Dendritic cell treated with granulocyte-macrophage colony-stimulating factor and Interleukin-4, amounts not matched to agents 40 ng/mL and 50 ng/mL, for 4 days (primary cell): ENCODE data around the gene HAPLN3.

Experiments
- H3K27ac Mint-ChIP-seq: one replicate; pipeline ENCODE4 v1.8.0; 2022; ENCODE audit warnings: mild to moderate bottlenecking, mixed read lengths
- H3K27me3 Mint-ChIP-seq: one replicate; pipeline ENCODE4 v1.8.0; 2022; ENCODE audit warnings: mild to moderate bottlenecking, mixed read lengths
- H3K36me3 Mint-ChIP-seq: one replicate; pipeline ENCODE4 v1.8.0; 2022; ENCODE audit warnings: low read depth, mixed read lengths
- H3K4me1 Mint-ChIP-seq: one replicate; pipeline ENCODE4 v1.8.0; 2022; ENCODE audit warnings: low read depth, mixed read lengths
- H3K4me3 Mint-ChIP-seq: one replicate; pipeline ENCODE4 v1.8.0; 2022; ENCODE audit warnings: mild to moderate bottlenecking, moderate library complexity, mixed read lengths
- H3K9me3 Mint-ChIP-seq: one replicate; pipeline ENCODE4 v1.8.0; 2022; ENCODE audit warnings: mixed read lengths
- intact Hi-C: fragments of 100-400 bp; cut with micrococcal nuclease; formaldehyde crosslinking; loops from one replicate; pipeline ENCODE4 v1.15.0; 2022

Gene HAPLN3

GRCh38 chr15:88848203-88848602 is 47.1 kb downstream of the HAPLN3 start:
- intact Hi-C loops: no loop called here
- Mint-ChIP-seq H3K4me1 (no peaks in the 10 kb centered on the region), H3K9me3 (no peaks in the 10 kb centered on the region), H3K27me3 (peaks cover 3% of the 10 kb centered on the region), H3K4me3 (no peak overlapping the region), H3K27ac (no peak overlapping the region), H3K36me3 (no peaks in the 10 kb centered on the region)

DNA sequence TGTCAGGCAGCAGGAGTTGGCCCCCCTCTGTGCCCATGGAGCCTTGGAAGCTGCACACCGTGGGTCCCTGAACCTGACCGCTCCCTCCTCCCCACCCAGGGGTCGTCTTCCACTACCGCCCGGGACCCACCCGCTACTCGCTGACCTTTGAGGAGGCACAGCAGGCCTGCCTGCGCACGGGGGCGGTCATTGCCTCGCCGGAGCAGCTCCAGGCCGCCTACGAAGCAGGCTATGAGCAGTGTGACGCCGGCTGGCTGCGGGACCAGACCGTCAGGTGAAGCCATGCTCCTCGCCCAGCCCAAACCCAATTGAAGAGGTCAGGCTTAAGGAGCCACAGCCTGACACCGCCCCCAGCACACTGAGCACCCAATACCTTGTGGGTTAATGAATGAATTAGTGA is 48.2 kb downstream of the HAPLN3 start:
- Mint-ChIP-seq H3K4me3 (no peak overlapping the region), H3K9me3 (no peaks in the 10 kb centered on the region), H3K27me3 (no peaks in the 10 kb centered on the region), H3K27ac (no peak overlapping the region), H3K36me3 (no peaks in the 10 kb centered on the region), H3K4me1 (no peaks in the 10 kb centered on the region)
- intact Hi-C loops: no loop called here

DNA sequence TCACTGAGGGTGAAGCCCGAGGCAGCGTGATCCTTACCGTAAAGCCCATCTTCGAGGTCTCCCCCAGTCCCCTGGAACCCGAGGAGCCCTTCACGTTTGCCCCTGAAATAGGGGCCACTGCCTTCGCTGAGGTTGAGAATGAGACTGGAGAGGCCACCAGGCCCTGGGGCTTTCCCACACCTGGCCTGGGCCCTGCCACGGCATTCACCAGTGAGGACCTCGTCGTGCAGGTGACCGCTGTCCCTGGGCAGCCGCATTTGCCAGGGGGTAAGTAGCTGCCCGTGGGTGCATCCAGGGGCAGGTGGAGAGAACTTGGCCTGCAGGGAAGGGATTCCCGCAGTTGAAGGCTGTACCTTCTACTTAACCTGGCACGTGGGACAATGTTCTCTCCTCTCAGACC is 49.7 kb downstream of the HAPLN3 start:
- intact Hi-C loops: no loop called here
- Mint-ChIP-seq H3K27me3 (no peaks in the 10 kb centered on the region), H3K9me3 (no peaks in the 10 kb centered on the region), H3K4me1 (no peaks in the 10 kb centered on the region), H3K4me3 (no peak overlapping the region), H3K27ac (no peak overlapping the region), H3K36me3 (no peaks in the 10 kb centered on the region)

DNA sequence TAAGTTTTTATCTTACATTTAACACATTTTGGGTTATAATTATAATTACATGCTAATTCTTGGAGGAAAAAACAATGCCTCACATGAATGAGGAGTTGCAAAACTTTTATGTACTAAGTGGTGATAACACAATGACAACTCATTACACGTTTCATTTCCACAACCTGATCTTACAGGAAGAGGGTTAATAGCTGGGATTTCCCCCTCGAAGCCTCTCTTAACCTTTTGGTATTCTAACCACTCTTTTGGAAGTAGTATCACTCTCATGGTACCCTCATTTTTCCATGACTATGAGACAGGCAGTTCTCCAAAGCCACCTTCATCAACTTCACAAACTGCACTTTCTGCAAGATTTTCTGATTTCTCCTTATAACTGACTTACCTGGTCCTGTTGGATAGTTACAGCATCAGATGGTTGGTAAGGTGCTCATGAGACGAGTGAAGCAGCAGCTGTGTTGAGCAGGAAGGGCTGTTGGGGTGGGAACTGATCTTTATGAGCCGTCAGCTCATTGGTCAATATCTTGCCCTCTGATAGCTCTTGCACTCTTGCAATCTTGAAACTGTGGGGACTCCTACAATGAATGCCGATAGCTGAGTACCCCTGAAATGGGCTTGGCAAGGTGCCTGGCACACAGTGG is 50.5 kb downstream of the HAPLN3 start:
- Mint-ChIP-seq H3K4me3 (no peak overlapping the region), H3K9me3 (no peaks in the 10 kb centered on the region), H3K4me1 (no peaks in the 10 kb centered on the region), H3K27ac (no peak overlapping the region), H3K36me3 (no peaks in the 10 kb centered on the region), H3K27me3 (no peaks in the 10 kb centered on the region)
- intact Hi-C loops: no loop called here

GRCh38 chr15:88843334-88843733 is 52.0 kb downstream of the HAPLN3 start:
- H3K27me3 Mint-ChIP-seq: no peaks in the 10 kb centered on the region
- H3K36me3 Mint-ChIP-seq: no peaks in the 10 kb centered on the region
- H3K4me1 Mint-ChIP-seq: no peaks in the 10 kb centered on the region

DNA sequence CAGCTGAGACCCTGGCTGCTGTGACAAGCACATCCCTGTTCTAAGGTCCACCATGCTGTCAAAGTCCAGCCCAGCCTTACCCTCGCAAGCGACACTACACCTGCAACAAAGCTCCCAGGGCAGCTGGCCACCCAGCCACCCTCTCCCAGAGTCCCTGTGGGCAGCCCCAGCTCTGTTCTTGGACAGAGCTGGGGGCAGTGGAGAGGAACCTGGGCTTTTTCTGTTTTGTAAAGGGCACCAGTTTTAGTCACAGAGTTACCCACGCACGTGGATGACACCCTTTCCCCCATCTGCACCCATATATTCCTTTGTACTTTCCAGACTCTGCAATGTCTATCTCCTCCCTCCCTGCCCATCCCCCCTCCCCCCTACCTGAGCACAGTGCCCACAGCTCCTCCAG is 53.2 kb downstream of the HAPLN3 start:
- no peaks in the 10 kb centered on the region for H3K4me1 Mint-ChIP-seq
- no peak overlapping the region for H3K4me3 Mint-ChIP-seq
- no peaks in the 10 kb centered on the region for H3K9me3 Mint-ChIP-seq
- no peaks in the 10 kb centered on the region for H3K27me3 Mint-ChIP-seq
- no peak overlapping the region for H3K27ac Mint-ChIP-seq
- no peaks in the 10 kb centered on the region for H3K36me3 Mint-ChIP-seq
- intact Hi-C loops: no loop called here

More at GRCh38 chr15:88843334-88843733, 52.0 kb downstream of the HAPLN3 start:
- no peak overlapping the region for H3K4me3 Mint-ChIP-seq
- no peak overlapping the region for H3K27ac Mint-ChIP-seq
- no peaks in the 10 kb centered on the region for H3K9me3 Mint-ChIP-seq
- intact Hi-C loops: no loop called here

DNA sequence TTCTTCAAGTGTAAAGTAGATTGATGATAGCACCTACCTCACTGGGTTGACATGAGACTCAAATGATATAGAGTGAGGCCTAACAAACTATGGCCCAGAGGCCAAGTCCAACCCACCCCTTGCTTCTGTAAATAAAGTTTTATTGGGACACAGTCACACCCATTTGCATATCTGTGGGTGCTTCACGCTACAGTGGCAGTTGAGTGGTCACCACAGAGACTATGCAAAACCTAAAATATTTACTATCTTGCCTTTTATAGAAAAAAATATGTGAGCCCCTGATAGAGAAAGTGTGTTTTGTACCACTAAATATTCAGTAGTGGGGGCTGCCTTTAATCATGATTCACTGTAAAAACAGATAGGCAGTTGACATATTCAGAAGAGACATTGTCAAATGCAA is 54.1 kb downstream of the HAPLN3 start:
- intact Hi-C loops: no loop called here
- H3K27ac Mint-ChIP-seq: no peak overlapping the region
- H3K4me3 Mint-ChIP-seq: no peak overlapping the region
- no peaks in the 10 kb centered on the region for H3K27me3 Mint-ChIP-seq
- no peaks in the 10 kb centered on the region for H3K36me3 Mint-ChIP-seq
- H3K9me3 Mint-ChIP-seq: no peaks in the 10 kb centered on the region
- no peaks in the 10 kb centered on the region for H3K4me1 Mint-ChIP-seq

DNA sequence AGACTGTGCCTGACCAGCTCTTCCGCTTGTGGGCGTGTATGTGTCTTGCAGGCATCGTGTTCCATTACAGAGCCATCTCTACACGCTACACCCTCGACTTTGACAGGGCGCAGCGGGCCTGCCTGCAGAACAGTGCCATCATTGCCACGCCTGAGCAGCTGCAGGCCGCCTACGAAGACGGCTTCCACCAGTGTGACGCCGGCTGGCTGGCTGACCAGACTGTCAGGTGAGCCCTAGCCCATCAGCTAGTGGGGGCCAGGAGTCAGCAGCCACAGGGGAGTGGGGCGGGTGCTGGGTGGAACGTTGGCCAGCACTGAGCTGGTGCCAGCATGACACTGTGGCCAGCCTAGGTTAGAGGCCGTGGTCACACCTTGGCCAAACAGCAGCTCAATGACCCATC is 55.4 kb downstream of the HAPLN3 start:
- no peak overlapping the region for H3K4me3 Mint-ChIP-seq
- no peaks in the 10 kb centered on the region for H3K36me3 Mint-ChIP-seq
- H3K4me1 Mint-ChIP-seq: no peaks in the 10 kb centered on the region
- no peaks in the 10 kb centered on the region for H3K9me3 Mint-ChIP-seq
- intact Hi-C loops: loop anchor here (10.0 kb wide), 3 partner anchors 185 to 365 kb away; partner anchors contain the start of gene AEN
- no peak overlapping the region for H3K27ac Mint-ChIP-seq
- no peaks in the 10 kb centered on the region for H3K27me3 Mint-ChIP-seq

DNA sequence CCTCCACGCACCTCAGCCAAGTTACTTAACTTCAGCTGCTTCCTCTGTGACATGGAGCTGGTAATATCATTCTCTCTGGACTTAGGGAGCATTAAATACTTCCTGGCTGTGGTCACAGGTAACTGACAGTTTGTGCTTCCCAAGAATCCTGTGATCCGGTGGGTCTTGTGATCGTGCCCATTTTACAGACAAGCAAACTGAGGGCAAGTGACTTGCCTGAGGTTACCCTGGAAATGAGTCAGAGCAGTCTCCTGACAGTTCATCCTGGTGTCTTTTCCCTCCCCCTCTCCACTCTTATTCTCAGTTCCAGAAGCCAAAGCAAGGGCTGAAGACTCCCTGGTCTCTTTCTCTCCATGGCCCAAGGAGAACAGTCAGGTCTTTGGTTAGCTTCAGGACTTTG is 56.2 kb downstream of the HAPLN3 start:
- H3K4me3 Mint-ChIP-seq: no peak overlapping the region
- H3K27me3 Mint-ChIP-seq: no peaks in the 10 kb centered on the region
- no peaks in the 10 kb centered on the region for H3K36me3 Mint-ChIP-seq
- H3K4me1 Mint-ChIP-seq: no peaks in the 10 kb centered on the region
- H3K9me3 Mint-ChIP-seq: no peaks in the 10 kb centered on the region
- intact Hi-C loops: loop anchor here (10.0 kb wide), 3 partner anchors 184 to 364 kb away; partner anchors contain the start of gene AEN
- H3K27ac Mint-ChIP-seq: no peak overlapping the region

DNA sequence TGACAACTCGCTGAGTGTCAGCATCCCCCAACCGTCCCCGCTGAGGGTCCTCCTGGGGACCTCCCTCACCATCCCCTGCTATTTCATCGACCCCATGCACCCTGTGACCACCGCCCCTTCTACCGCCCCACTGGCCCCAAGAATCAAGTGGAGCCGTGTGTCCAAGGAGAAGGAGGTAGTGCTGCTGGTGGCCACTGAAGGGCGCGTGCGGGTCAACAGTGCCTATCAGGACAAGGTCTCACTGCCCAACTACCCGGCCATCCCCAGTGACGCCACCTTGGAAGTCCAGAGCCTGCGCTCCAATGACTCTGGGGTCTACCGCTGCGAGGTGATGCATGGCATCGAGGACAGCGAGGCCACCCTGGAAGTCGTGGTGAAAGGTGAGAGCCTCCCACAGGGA is 56.7 kb downstream of the HAPLN3 start:
- no peaks in the 10 kb centered on the region for H3K9me3 Mint-ChIP-seq
- intact Hi-C loops: loop anchor here (10.0 kb wide), 3 partner anchors 184 to 364 kb away; partner anchors contain the start of gene AEN
- H3K27ac Mint-ChIP-seq: no peak overlapping the region
- no peaks in the 10 kb centered on the region for H3K27me3 Mint-ChIP-seq
- no peaks in the 10 kb centered on the region for H3K36me3 Mint-ChIP-seq
- no peaks in the 10 kb centered on the region for H3K4me1 Mint-ChIP-seq
- no peak overlapping the region for H3K4me3 Mint-ChIP-seq

DNA sequence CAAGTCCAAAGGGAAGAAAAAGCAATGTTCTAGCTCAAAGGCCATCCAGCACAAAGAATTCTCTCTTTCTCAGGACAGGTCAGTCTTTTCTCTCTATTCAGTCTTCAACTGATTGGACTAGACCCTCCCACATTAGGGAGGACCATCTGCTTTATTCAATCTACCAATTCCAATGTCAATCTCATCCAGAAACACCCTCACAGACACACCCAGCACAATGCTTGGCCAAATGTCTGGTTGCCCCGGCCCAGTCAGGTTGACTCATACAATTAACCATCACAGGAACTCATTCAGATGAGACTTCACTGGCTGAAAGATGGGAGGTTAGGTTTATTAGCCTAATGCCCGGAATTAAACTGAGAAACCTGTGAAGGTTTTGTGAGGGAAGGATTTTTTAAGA is 59.7 kb downstream of the HAPLN3 start:
- Mint-ChIP-seq H3K36me3 (no peaks in the 10 kb centered on the region), H3K9me3 (no peaks in the 10 kb centered on the region), H3K27me3 (no peaks in the 10 kb centered on the region), H3K27ac (no peak overlapping the region), H3K4me1 (no peaks in the 10 kb centered on the region), H3K4me3 (no peak overlapping the region)
- intact Hi-C loops: loop anchor here (10.0 kb wide), 3 partner anchors 181 to 361 kb away; partner anchors contain the start of gene AEN

GRCh38 chr15:88835119-88835518 is 60.2 kb downstream of the HAPLN3 start:
- H3K4me1 Mint-ChIP-seq: no peaks in the 10 kb centered on the region
- H3K27me3 Mint-ChIP-seq: no peaks in the 10 kb centered on the region
- intact Hi-C loops: loop anchor here (10.0 kb wide), 3 partner anchors 180 to 360 kb away; partner anchors contain the start of gene AEN
- no peak overlapping the region for H3K27ac Mint-ChIP-seq
- H3K4me3 Mint-ChIP-seq: no peak overlapping the region
- H3K36me3 Mint-ChIP-seq: no peaks in the 10 kb centered on the region
- no peaks in the 10 kb centered on the region for H3K9me3 Mint-ChIP-seq

DNA sequence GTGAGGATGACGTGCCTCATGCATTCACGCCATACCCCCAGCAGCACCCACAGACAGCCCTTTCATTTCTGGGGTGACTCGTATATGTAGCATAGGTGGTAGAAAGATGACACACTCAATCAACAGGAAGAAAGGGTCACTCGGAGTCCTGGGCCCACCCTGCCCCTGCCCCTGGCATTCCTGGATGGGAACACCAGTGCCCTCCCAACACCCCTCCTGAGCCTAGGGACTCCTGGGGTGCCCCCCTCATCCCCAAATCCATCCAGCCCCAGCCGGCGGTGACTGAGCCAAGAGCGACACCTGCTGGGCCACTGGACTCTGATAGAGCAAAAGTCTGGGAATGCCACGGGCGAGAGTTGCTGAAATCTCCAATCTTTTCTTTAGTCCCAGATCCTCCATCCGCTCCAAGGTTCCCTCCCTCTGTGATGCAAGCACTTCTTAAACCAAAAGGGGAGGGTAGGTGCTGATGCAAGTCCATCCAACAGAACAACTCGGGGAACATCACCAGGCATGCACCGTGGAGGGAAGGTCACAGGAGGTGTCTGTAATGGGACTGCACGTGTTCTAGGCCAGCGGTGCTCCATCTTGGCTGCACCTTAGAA is 61.0 kb downstream of the HAPLN3 start:
- no peaks in the 10 kb centered on the region for H3K36me3 Mint-ChIP-seq
- intact Hi-C loops: loop anchor here (10.0 kb wide), 3 partner anchors 180 to 360 kb away; partner anchors contain the start of gene AEN
- no peak overlapping the region for H3K27ac Mint-ChIP-seq
- no peaks in the 10 kb centered on the region for H3K27me3 Mint-ChIP-seq
- H3K4me1 Mint-ChIP-seq: no peaks in the 10 kb centered on the region
- H3K4me3 Mint-ChIP-seq: no peak overlapping the region
- H3K9me3 Mint-ChIP-seq: no peaks in the 10 kb centered on the region

GRCh38 chr15:88833731-88834100 is 61.6 kb downstream of the HAPLN3 start:
- no peaks in the 10 kb centered on the region for H3K27me3 Mint-ChIP-seq
- H3K4me1 Mint-ChIP-seq: no peaks in the 10 kb centered on the region
- H3K9me3 Mint-ChIP-seq: no peaks in the 10 kb centered on the region
- H3K4me3 Mint-ChIP-seq: no peak overlapping the region
- no peaks in the 10 kb centered on the region for H3K36me3 Mint-ChIP-seq
- H3K27ac Mint-ChIP-seq: no peak overlapping the region
- intact Hi-C loops: loop anchor here (10.0 kb wide), 3 partner anchors 179 to 359 kb away; partner anchors contain the start of gene AEN
